Choroid plexus epithelial cell (primary cell): ENCODE results near the gene GUCY1A2.

Experiments
- DNase-seq: peaks from one replicate; pipeline ENCODE4 v3.0.0-alpha.2; 2010; ENCODE audit warnings: low read depth
- H3K4me3 ChIP-seq: 2 replicates; pipeline ENCODE4 v1.5.1; 2011; ENCODE audit warnings: low read depth, mild to moderate bottlenecking, control low read depth, low read length, moderate library complexity
- CTCF ChIP-seq: conservative IDR thresholded peaks from 2 replicates; pipeline ENCODE4 v1.5.1; 2011; ENCODE audit warnings: low read depth, mild to moderate bottlenecking, control low read depth, inconsistent platforms, low read length, moderate library complexity

GUCY1A2 gene

GRCh38 chr11:106706355-106706754 lies 311.9 kb downstream of the GUCY1A2 start:
- TF ChIP-seq CTCF = no peak
- no peak overlapping the region for H3K4me3 ChIP-seq
- DNase-seq = peak; percentile 83

- no peak for DNase-seq
- no peak for TF ChIP-seq CTCF
- H3K4me3 ChIP-seq = no peak overlapping the region
Observed at GRCh38 chr11:106702805-106703204, 315.5 kb downstream of the GUCY1A2 start.

- no peak overlapping the region for H3K4me3 ChIP-seq
- no peak for TF ChIP-seq CTCF
- peak; percentile 87 for DNase-seq
Observed at GRCh38 chr11:106697058-106697457, 321.2 kb downstream of the GUCY1A2 start.

- no peak for TF ChIP-seq CTCF
- DNase-seq = peak; percentile 85
Observed at GRCh38 chr11:106695506-106695905, 322.8 kb downstream of the GUCY1A2 start.

GRCh38 chr11:106694501-106694900 lies 323.8 kb downstream of the GUCY1A2 start:
- no peak for TF ChIP-seq CTCF
- H3K4me3 ChIP-seq = no peak overlapping the region
- DNase-seq = no peak

More at GRCh38 chr11:106695506-106695905, 322.8 kb downstream of the GUCY1A2 start:
- H3K4me3 ChIP-seq = no peak overlapping the region

- H3K4me3 ChIP-seq = no peak overlapping the region
- DNase-seq = peak; percentile 41
- no peak for TF ChIP-seq CTCF
Observed at GRCh38 chr11:106691807-106692365, 326.4 kb downstream of the GUCY1A2 start.

- no peak overlapping the region for H3K4me3 ChIP-seq
- TF ChIP-seq CTCF = no peak
- DNase-seq = no peak
Observed at GRCh38 chr11:106690923-106691322, 327.4 kb downstream of the GUCY1A2 start.
